Activated naive CD8-positive, alpha-beta T cell (primary cell): ENCODE results near the gene VPS33B.
"Not testable (repeated sequence)": the region's sequence is repeated elsewhere in the genome, so short reads cannot be mapped to it uniquely, and the experiment has no call there.

Experiments
- H3K27ac Mint-ChIP-seq: one replicate; pipeline ENCODE4 v1.8.0; 2021; ENCODE audit warnings: mixed read lengths
- H3K27me3 Mint-ChIP-seq: one replicate; pipeline ENCODE4 v1.8.0; 2021; ENCODE audit warnings: mixed read lengths
- H3K36me3 Mint-ChIP-seq: one replicate; pipeline ENCODE4 v1.8.0; 2021; ENCODE audit warnings: mixed read lengths
- H3K4me1 Mint-ChIP-seq: one replicate; pipeline ENCODE4 v1.8.0; 2021; ENCODE audit warnings: low read depth, mixed read lengths
- H3K4me3 Mint-ChIP-seq: one replicate; pipeline ENCODE4 v1.8.0; 2021; ENCODE audit warnings: mild to moderate bottlenecking, mixed read lengths
- H3K9me3 Mint-ChIP-seq: one replicate; pipeline ENCODE4 v1.8.0; 2021; ENCODE audit warnings: low read depth, mixed read lengths

VPS33B gene

DNA sequence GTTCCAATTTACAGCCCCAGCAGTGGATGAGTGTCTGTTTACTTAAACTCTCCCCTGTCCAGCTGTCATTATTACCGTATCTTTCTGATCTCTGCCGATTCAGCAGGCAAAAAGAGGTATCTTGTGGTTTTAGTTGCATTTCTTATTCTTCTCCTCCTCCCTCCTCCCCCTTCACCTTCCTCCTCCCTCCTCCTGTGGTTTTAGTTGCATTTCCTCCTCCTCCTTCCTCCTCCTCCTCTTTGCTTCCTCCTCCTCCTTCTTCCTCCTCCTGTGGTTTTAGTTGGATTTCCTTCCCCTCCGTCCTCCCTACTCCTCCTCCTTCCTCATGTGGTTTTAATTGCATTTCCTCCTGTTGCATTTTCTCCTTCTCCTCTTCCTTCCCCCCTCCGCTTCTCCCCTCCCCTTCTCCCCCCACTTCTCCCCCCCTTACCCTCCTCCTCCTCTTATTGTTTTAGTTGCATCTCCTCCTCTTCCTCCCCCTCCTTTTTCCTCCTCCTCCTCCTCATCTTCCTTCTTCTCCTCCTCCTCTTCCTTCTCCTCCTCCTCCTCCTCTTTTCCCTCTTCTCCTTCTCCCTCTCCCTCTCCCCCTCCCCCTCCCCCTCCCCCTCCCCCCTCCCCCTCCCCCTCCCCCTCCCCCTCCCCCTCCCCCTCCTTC lies 25.3 kb upstream of the VPS33B start:
- Mint-ChIP-seq H3K4me1 (peaks cover 23% of the 10 kb centered on the region), H3K9me3 (no peaks in the 10 kb centered on the region), H3K27ac (no peak overlapping the region), H3K36me3 (no peaks in the 10 kb centered on the region), H3K27me3 (peaks cover 7% of the 10 kb centered on the region), H3K4me3 (no peak overlapping the region)

- H3K27ac Mint-ChIP-seq, H3K27me3 Mint-ChIP-seq, H3K9me3 Mint-ChIP-seq, H3K36me3 Mint-ChIP-seq, H3K4me3 Mint-ChIP-seq: not testable (repeated sequence)
- H3K4me1 Mint-ChIP-seq = peaks cover 23% of the 10 kb centered on the region
These were observed 23.7 kb upstream of the VPS33B start for GRCh38 chr15:91046056-91046455.

DNA sequence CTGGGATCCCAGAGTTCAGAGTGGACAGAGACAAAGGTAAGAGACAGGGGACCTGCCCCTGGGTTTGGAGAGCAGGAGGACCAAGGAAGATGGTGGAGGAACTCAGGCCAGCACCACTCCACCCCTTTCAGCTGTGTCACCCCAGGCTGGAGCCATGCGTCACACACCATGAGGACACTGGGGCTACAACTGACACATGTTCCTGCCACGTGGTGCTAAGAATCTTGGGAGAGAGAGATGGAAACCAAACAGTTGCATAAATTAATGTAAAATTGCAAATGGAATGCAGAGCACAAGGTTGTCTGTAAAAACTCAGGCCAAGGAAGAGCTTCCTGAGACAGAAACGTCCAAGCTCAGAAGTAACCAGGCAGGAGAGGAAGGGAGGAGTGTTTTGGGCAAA lies 22.7 kb upstream of the VPS33B start:
- peaks cover 21% of the 10 kb centered on the region for H3K4me1 Mint-ChIP-seq
- no peaks in the 10 kb centered on the region for H3K36me3 Mint-ChIP-seq
- no peaks in the 10 kb centered on the region for H3K27me3 Mint-ChIP-seq
- H3K4me3 Mint-ChIP-seq = no peak overlapping the region
- H3K27ac Mint-ChIP-seq = no peak overlapping the region
- H3K9me3 Mint-ChIP-seq = no peaks in the 10 kb centered on the region

DNA sequence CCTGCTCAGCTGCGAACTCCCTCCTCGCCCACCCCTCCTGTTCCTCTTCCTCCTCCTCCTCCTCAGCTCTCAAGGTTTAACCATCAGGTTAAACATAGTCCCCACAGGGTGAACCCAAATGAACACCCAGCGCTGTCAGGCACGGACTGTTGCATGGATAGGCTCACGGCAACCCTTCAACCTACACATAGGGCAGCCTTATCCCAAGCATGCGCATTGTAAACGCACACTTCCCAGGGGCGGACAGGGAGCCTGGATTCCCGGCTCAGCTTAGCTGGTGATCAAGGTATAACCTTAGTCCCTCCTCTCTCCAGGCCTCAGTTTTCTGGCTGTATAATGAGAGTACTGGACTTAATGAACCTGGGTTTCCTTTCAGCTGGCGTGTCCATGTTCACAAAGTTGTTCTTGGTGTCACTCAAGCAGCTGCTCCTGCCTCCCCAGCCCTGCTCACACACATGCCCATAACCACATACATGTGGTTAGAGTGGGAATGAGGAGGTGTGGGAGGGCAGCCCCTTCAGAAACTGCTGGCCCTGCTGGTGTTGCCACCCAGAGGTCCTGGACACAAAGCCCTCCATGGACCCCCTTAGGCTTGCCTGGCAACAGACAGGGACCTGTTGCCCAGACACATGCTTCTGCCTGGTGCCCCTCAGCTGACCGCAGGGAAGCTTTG lies 20.9 kb upstream of the VPS33B start:
- H3K27me3 Mint-ChIP-seq = no peaks in the 10 kb centered on the region
- H3K9me3 Mint-ChIP-seq = no peaks in the 10 kb centered on the region
- H3K4me3 Mint-ChIP-seq = no peak overlapping the region
- peaks cover 11% of the 10 kb centered on the region for H3K4me1 Mint-ChIP-seq
- no peak overlapping the region for H3K27ac Mint-ChIP-seq
- no peaks in the 10 kb centered on the region for H3K36me3 Mint-ChIP-seq

DNA sequence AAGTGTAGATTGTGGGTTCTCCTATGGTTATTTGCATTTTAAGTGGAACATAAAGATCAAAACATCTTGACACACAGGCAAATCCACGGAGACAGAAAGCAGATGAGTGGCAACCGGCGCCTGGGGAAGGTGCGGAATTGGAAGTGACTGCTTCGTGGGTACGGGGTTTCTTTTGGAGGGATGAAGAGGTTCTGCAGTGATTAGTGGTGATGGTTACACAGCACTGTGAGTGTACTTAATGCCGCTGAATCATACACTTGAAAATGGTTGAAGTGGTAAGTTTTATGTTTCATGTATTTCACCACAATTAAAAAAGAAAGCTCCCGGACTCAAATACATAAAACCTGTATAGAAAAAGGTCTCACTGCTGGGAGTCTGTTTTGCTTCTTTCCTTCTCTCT lies 18.5 kb upstream of the VPS33B start:
- Mint-ChIP-seq H3K36me3 (no peaks in the 10 kb centered on the region), H3K4me1 (no peaks in the 10 kb centered on the region), H3K9me3 (no peaks in the 10 kb centered on the region), H3K27ac (no peak overlapping the region), H3K27me3 (no peaks in the 10 kb centered on the region), H3K4me3 (no peak overlapping the region)

- Mint-ChIP-seq H3K4me3 (no peak overlapping the region), H3K4me1 (no peaks in the 10 kb centered on the region), H3K27me3 (no peaks in the 10 kb centered on the region), H3K9me3 (no peaks in the 10 kb centered on the region), H3K27ac (no peak overlapping the region), H3K36me3 (no peaks in the 10 kb centered on the region)
These were observed 17.6 kb upstream of the VPS33B start for GRCh38 chr15:91039996-91040395.

DNA sequence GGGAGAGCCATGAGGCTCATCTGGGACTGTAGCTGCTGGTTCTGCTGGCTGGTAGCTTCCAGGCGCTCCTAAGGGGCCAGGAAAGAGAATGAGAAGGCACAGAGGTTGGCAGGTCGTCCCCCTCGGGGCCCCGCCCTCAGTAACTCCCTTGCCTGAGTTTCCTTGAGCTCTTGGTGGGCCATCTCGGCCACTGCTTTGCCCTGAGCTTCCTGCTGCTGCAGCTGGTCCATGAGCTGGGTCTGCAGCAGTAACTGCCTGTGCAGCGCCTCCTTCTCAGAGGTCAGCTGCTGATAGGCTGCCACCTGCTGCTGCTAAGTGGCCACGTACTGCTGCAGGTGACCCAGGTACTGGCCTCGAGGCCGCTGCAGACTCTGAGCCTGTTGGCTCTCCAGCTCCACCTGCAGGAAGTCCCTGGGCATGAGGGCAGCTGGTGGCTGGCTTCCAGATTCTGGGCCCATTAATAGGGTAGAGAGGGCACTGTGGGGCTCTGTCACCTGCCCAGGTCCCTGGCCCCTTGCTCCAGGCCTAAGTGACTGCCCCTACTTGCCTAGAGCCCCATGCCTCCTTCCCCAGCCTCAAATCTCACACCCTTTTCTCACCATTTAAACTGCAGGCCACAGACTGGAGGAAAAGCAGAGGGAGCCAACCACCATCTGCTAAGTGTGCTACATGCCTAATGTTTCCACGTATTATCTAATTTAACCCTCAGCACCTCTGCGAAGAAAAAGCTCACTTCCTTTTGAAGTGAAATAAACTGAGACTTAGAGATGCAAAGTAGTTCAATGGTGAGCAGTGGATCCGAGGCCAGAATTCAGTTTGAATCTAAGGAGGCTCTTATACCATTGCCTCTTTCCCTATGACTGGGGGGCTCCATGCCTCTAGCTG lies 10.8 kb upstream of the VPS33B start:
- no peaks in the 10 kb centered on the region for H3K9me3 Mint-ChIP-seq
- no peak overlapping the region for H3K4me3 Mint-ChIP-seq
- H3K27me3 Mint-ChIP-seq = no peaks in the 10 kb centered on the region
- H3K27ac Mint-ChIP-seq = no peak overlapping the region
- peaks cover 2% of the 10 kb centered on the region for H3K36me3 Mint-ChIP-seq
- H3K4me1 Mint-ChIP-seq = no peaks in the 10 kb centered on the region

DNA sequence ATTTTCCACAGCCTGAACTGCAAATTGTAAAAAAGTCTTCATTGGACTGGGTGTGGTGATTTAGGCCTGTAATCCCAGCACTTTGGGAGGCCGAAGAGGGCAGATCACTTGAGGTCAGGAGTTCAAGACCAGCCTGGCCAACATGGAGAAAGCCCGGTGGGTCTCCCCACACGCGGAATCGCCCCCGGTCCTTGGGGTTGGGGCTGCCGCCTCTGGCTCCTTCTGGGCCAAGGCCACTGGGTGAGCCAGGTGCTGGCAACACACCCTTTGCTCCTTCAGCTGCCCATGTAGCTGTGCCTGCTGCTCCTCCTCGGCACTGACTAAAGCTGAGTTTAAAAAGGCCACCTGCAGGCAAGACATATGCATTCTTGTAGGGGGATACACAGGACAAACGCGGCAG lies 9.4 kb upstream of the VPS33B start:
- H3K4me3 Mint-ChIP-seq = no peak overlapping the region
- no peaks in the 10 kb centered on the region for H3K27me3 Mint-ChIP-seq
- H3K27ac Mint-ChIP-seq = no peak overlapping the region
- H3K36me3 Mint-ChIP-seq = peaks cover 2% of the 10 kb centered on the region
- no peaks in the 10 kb centered on the region for H3K4me1 Mint-ChIP-seq
- H3K9me3 Mint-ChIP-seq = no peaks in the 10 kb centered on the region

DNA sequence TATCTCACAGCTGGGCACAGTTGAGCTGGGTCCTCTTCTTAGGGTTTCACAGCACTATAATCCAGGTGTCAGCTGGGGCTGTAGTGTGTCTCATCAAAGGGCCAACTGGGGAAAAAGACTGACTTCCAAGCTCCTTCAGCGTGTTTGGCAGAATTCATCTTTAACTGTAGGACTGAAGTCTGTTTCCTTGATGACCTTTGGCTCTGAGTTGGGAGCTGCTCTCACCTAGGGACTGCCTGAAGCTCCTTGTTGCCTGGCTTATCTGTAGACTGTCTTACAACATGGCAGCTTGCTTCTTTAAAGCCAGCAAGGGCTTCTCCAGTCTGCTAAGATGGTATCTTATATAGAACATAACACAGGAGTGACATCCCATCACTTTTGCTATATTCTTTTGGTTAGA lies 5.3 kb upstream of the VPS33B start:
- H3K4me1 Mint-ChIP-seq = peaks cover 6% of the 10 kb centered on the region
- H3K27ac Mint-ChIP-seq = no peak overlapping the region
- H3K4me3 Mint-ChIP-seq = no peak overlapping the region
- peaks cover 2% of the 10 kb centered on the region for H3K36me3 Mint-ChIP-seq
- H3K9me3 Mint-ChIP-seq = no peaks in the 10 kb centered on the region
- H3K27me3 Mint-ChIP-seq = no peaks in the 10 kb centered on the region

DNA sequence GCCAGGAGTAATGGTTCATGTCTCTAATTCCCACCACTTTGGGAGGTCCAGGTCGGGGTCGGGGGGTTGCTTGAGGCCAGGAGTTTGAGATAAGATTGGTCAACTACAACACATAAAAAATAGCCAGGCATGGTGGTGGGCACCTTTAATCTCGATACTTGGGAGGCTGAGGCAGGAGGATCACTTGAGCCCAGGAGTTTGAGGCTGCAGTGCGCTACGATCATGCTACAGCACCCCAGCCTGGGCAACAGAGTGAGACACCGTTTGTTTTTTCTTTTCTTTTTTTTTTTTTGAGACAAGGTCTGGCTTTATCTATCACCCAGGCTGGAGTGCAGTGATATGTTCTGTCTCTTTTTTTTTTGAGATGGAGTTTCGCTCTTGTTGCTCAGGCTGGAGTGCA lies 1.3 kb upstream of the VPS33B start:
- H3K27me3 Mint-ChIP-seq = no peaks in the 10 kb centered on the region
- no peaks in the 10 kb centered on the region for H3K9me3 Mint-ChIP-seq
- peak overlapping the region; percentile 49 for H3K4me3 Mint-ChIP-seq
- peaks cover 30% of the 10 kb centered on the region for H3K4me1 Mint-ChIP-seq
- no peaks in the 10 kb centered on the region for H3K36me3 Mint-ChIP-seq
- no peak overlapping the region for H3K27ac Mint-ChIP-seq

DNA sequence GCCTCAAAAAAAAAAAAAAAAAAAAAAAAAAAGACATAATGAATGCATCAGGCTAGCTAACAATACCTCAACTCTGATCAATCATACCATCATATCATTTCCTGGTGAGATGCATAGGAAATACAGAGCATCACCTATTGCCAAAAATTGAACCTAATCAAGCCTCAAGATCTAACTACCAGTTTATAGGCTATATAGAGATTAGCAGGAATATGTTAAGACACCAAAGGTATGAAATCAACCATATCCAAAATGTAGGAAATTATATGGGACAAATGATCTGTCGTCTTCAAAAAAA lies 387 bp upstream of the VPS33B start:
- Mint-ChIP-seq H3K27ac (peak overlapping the region; percentile 93), H3K9me3 (no peaks in the 10 kb centered on the region), H3K36me3 (no peaks in the 10 kb centered on the region), H3K27me3 (no peaks in the 10 kb centered on the region), H3K4me1 (peaks cover 39% of the 10 kb centered on the region), H3K4me3 (peak overlapping the region; percentile 97)

DNA sequence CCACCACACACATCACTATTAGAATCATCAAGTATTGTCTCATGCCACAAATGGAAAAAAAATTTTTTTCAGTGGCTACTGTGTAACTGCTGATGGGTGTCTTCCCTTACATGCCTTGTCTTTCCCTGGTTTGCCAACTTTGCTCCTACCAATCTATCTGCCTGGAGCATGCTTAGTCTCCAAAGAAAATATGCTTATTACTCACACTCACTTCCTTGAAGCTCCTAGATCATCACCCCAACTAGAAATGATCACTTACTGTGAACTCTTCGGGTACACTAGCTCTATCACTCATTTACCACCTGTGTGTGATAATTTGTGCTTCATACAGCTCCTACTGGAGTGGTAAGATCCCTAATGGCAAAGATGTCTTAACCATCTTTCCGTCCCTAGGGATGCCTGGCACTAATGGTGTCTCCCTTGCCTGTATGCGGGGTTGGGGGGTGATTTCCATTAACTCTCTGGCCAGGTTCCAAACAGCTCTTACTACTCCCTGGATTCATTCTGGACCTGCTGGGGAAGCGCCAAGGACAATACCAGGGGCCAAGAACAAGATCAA lies 799 bp downstream of the VPS33B start:
- Mint-ChIP-seq H3K36me3 (no peaks in the 10 kb centered on the region), H3K27ac (peak overlapping the region; percentile 93), H3K4me3 (peak overlapping the region; percentile 97), H3K27me3 (no peaks in the 10 kb centered on the region), H3K9me3 (no peaks in the 10 kb centered on the region), H3K4me1 (peaks cover 41% of the 10 kb centered on the region)

DNA sequence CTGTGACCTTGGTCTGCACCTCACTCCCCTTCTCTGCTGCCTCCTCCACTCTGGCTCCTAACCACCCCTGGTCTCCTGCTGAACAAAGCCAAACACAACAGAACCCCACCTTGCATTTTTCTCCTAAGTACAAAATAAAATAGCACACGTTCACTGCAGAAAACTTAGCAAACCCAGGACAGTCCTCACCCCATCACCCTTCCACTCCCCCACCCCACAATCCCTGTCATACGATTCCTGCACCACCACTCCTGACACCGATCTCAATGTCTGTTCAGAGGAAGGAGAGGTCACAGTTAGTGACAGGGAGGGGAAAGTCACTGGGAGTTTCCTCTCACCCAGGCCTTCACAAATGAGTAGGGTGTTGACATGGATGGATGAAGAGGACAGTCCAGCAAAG lies 4.2 kb downstream of the VPS33B start:
- H3K27ac Mint-ChIP-seq = peak overlapping the region; percentile 82
- H3K27me3 Mint-ChIP-seq = no peaks in the 10 kb centered on the region
- H3K4me3 Mint-ChIP-seq = no peak overlapping the region
- H3K4me1 Mint-ChIP-seq = peaks cover 42% of the 10 kb centered on the region
- peaks cover 7% of the 10 kb centered on the region for H3K36me3 Mint-ChIP-seq
- no peaks in the 10 kb centered on the region for H3K9me3 Mint-ChIP-seq

DNA sequence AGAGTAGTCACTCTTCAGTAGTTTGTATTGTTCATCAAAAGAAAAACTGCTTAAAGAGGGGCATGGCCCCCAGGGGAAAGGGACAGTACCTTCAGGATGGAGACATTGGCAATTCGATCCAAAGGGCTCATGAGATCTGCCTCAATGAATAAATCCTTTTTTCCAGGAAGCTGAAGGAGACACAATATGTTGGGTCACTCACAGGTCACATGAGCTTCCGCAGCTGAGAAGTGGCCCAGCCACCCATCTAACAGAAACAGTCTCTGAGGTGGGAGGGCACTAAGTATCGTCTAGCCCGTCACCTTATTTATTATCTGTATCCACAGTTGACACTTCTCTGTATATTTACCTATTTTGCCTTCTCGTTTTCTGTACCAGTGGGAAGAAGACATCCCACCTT lies 4.7 kb downstream of the VPS33B start:
- H3K4me3 Mint-ChIP-seq = no peak overlapping the region

DNA sequence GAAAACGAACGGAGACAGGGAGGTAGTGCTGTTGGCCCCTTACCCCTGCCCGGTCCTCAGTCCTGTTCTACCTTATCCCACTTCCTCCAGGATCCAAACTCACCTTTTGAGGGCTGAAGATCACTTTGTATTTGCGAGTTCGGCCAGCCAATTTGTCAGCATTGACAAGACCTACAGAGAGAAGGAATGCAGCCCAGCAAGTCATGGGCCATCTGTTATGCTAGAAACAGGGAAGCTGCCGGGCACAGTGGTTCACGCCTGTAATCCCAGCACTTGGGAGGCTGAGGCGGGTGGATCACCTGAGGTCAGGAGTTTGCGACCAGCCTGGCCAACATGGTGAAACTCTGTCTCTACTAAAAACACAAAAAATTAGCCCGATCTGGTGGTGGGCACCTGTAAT lies 8.7 kb downstream of the VPS33B start:
- not testable (repeated sequence) for H3K36me3 Mint-ChIP-seq, H3K27ac Mint-ChIP-seq, H3K9me3 Mint-ChIP-seq, H3K4me3 Mint-ChIP-seq, H3K27me3 Mint-ChIP-seq
- peaks cover 13% of the 10 kb centered on the region for H3K4me1 Mint-ChIP-seq

More for the DNA sequence above, 4.7 kb downstream of the VPS33B start:
- peak overlapping the region; percentile 82 for H3K27ac Mint-ChIP-seq
- no peaks in the 10 kb centered on the region for H3K27me3 Mint-ChIP-seq
- H3K4me1 Mint-ChIP-seq = peaks cover 37% of the 10 kb centered on the region
- peaks cover 7% of the 10 kb centered on the region for H3K36me3 Mint-ChIP-seq
- H3K9me3 Mint-ChIP-seq = no peaks in the 10 kb centered on the region
